Measurements from ENCODE around the gene PTS. TPM values are rescaled to one million over a fixed set of nuclear protein-coding genes. Genes with fewer than 3 reads are reported as not detected.

Gene PTS
- total and polyA plus RNA-seq, 3 donors from 2014 or later: 28.0 to 33.9 (median 30.1) TPM

DNA sequence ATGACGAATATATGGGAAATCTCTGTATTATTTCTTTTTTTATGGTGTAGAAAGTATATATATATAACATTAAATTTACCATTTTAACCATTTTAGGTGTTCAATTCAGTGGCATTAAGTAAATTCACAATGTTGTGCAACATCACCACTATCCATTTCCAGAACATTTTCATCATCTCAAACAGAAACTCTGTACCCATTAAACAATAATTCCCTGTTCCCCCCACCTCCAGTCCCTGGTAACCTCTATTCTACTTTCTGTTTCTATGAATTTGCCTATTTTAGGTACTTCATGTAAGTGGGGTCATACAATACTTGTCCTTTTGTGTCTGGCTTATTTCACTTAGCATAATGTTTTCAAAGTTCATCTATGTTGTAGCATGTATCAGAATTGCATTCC, 15.3 kb upstream of the PTS start:
- WGBS, 2 donors: 79 to 97% methylated on average over 1 of the region's 1 CpG
- DNase-seq: no peak
- intact Hi-C loops (cut with DNase I; ENCODE audit: low total_unique reads): no loop called here

GRCh38 chr11:112211536-112211935, 14.7 kb upstream of the PTS start:
- Histone ChIP-seq H3K27ac (no peak overlapping the region), H3K4me3 (no peak overlapping the region), H3K36me3 (ENCODE audit: low read depth, missing control alignments) (no peaks in the 10 kb centered on the region), H3K4me1 (no peaks in the 10 kb centered on the region), H3K27me3 (no peaks in the 10 kb centered on the region), H3K9me3 (no peaks in the 10 kb centered on the region)
- WGBS, 2 donors: 69 to 76% methylated on average over 2 of the region's 2 CpGs
- TF ChIP-seq POLR2A (IDR thresholded peaks at IDR 0.05) (no peak), CTCF (IDR thresholded peaks at IDR 0.05) (no peak)
- intact Hi-C loops (cut with DNase I; ENCODE audit: low total_unique reads): no loop called here
- DNase-seq: no peak

More for the DNA sequence above, 15.3 kb upstream of the PTS start:
- TF ChIP-seq CTCF (IDR thresholded peaks at IDR 0.05) (no peak), POLR2A (IDR thresholded peaks at IDR 0.05) (no peak)
- H3K27ac ChIP-seq: no peak overlapping the region
- H3K9me3 ChIP-seq: no peaks in the 10 kb centered on the region
- H3K4me1 ChIP-seq: no peaks in the 10 kb centered on the region
- no peak overlapping the region for H3K4me3 ChIP-seq
- H3K27me3 ChIP-seq: no peaks in the 10 kb centered on the region
- no peaks in the 10 kb centered on the region for H3K36me3 ChIP-seq (ENCODE audit: low read depth, missing control alignments)

- no peak for DNase-seq
- Histone ChIP-seq H3K9me3 (no peaks in the 10 kb centered on the region), H3K27me3 (no peaks in the 10 kb centered on the region), H3K36me3 (ENCODE audit: low read depth, missing control alignments) (no peaks in the 10 kb centered on the region), H3K27ac (no peak overlapping the region), H3K4me1 (no peaks in the 10 kb centered on the region), H3K4me3 (no peak overlapping the region)
- TF ChIP-seq CTCF (IDR thresholded peaks at IDR 0.05) (no peak), POLR2A (IDR thresholded peaks at IDR 0.05) (no peak)
- 83 to 98% methylated on average over 3 of the region's 3 CpGs for WGBS, 2 donors
- intact Hi-C loops (cut with DNase I; ENCODE audit: low total_unique reads): no loop called here
Observed at GRCh38 chr11:112212290-112212689, 13.9 kb upstream of the PTS start.

DNA sequence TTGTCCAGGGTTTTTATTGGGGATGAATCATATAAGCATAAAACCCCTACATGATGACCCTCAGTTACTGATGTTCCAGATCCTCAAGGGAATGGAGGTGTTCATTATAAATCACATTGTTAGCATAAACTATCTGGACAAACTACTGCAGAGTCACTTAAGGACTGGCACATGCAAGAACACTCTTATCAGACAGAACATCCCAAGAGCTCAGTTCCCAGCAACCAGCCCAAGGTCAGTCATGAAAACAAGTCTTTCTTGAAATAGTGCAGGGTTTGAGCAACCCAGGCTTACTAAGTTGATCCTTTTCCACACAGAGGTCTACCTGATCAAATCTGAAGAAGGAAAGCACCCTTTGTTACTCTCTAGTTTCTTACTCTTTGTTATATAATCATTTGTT, 13.5 kb upstream of the PTS start:
- intact Hi-C loops (cut with DNase I; ENCODE audit: low total_unique reads): no loop called here
- Histone ChIP-seq H3K27ac (no peak overlapping the region), H3K36me3 (ENCODE audit: low read depth, missing control alignments) (no peaks in the 10 kb centered on the region), H3K4me1 (no peaks in the 10 kb centered on the region), H3K27me3 (no peaks in the 10 kb centered on the region), H3K9me3 (no peaks in the 10 kb centered on the region), H3K4me3 (no peak overlapping the region)
- no peak for TF ChIP-seq CTCF (IDR thresholded peaks at IDR 0.05)
- TF ChIP-seq POLR2A (IDR thresholded peaks at IDR 0.05): no peak
- DNase-seq: peak; percentile 43

DNA sequence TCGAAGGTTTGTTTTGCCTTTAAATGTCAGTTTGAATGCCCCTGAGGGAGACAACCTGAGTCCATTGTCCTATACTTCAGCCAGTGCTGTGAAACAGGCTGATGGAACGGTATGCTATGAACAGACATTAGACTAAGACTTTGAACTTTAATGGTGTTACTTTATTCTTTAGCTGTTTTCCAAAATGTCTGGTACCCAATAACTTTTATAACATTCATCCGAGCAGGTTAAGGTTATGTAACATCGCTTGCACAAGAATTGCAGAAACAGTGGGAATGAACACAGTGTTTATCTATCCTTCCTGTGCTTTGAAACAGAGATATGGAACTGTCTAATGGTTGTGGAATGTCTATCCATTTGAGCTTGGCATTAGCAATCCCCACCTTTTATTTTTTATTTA, 12.5 kb upstream of the PTS start:
- no peak for TF ChIP-seq CTCF (IDR thresholded peaks at IDR 0.05)
- TF ChIP-seq POLR2A (IDR thresholded peaks at IDR 0.05): no peak
- Histone ChIP-seq H3K27ac (no peak overlapping the region), H3K4me1 (no peaks in the 10 kb centered on the region), H3K27me3 (no peaks in the 10 kb centered on the region), H3K9me3 (no peaks in the 10 kb centered on the region), H3K36me3 (ENCODE audit: low read depth, missing control alignments) (no peaks in the 10 kb centered on the region), H3K4me3 (no peak overlapping the region)
- WGBS, 2 donors: 89 to 92% methylated on average over 4 of the region's 4 CpGs
- intact Hi-C loops (cut with DNase I; ENCODE audit: low total_unique reads): no loop called here
- DNase-seq: no peak
